A375 (cell line): ENCODE results near the gene MIF. TPM values are rescaled to one million over a fixed set of nuclear protein-coding genes. Genes with fewer than 3 reads are reported as not detected.

Source experiments
- small RNA-seq: library from RNA; depleted of rRNA; stranded (forward); fragments of <200 nt; gene quantifications from one replicate; pipeline ENCODE3, GENCODE V24; 2014
- total RNA-seq: library from RNA; depleted of rRNA; stranded (reverse); fragments of >200 nt; shearing (Covaris generic); gene quantifications from 2 replicates; pipeline ENCODE4 v1.2.3, GENCODE V29; 2014; rRNA removed

The MIF gene
- total RNA-seq: 480 and 587 TPM in 2 replicates

GRCh38 chr22:23893945-23894709, at the start of gene MIF:
TSS of gene MIF (plus strand) at chr22:23894383. CDS start at chr22:23894475, 92 bp downstream.

GRCh38 chr22:23857606-23858483, 36.3 kb upstream of the MIF start, which contains the start of gene SLC2A11:
TSS of gene SLC2A11 (plus strand) at chr22:23857875. CDS start at chr22:23858000, 125 bp downstream.

Small RNAs within 50 kb of the gene (small RNA-seq; reads per million reads assigned to genes)
- gene RN7SL268P: not detected

Other genes starting within 250 kb of the MIF start
- not detected in 2 replicates for gene RGL4, start 203.4 kb upstream of the MIF start, total RNA-seq
- gene ZNF70, start 143.3 kb upstream of the MIF start, total RNA-seq: 2.9 and 3.4 TPM in 2 replicates
- not detected in 2 replicates for gene VPREB3, start 140.0 kb upstream of the MIF start, total RNA-seq
- gene C22orf15, start 131.4 kb upstream of the MIF start, total RNA-seq: not detected in 2 replicates
- 11.1 and 14.9 TPM in 2 replicates for gene CHCHD10, start 126.4 kb upstream of the MIF start, total RNA-seq
- 1.5 and 2.2 TPM in 2 replicates for gene MMP11, start 121.5 kb upstream of the MIF start, total RNA-seq
- gene SMARCB1, start 107.4 kb upstream of the MIF start, total RNA-seq: 72.8 and 76.7 TPM in 2 replicates
- gene DERL3, start 55.4 kb upstream of the MIF start, total RNA-seq: 0.19 TPM in 1 of 2 replicates, not detected in the other
- gene SLC2A11, start 36.5 kb upstream of the MIF start, total RNA-seq: 12.6 and 12.9 TPM in 2 replicates
- gene GSTT2B, start 66.8 kb downstream of the MIF start, total RNA-seq: 0.38 and 1.4 TPM in 2 replicates
- gene DDTL, start 72.5 kb downstream of the MIF start, total RNA-seq: 0.21 and 0.79 TPM in 2 replicates
- gene DDT, start 80.1 kb downstream of the MIF start, total RNA-seq: 150 and 200 TPM in 2 replicates
- not detected in 2 replicates for gene GSTT2, start 85.8 kb downstream of the MIF start, total RNA-seq
- not detected in 2 replicates for gene GSTT4, start 111.1 kb downstream of the MIF start, total RNA-seq
- gene CABIN1, start 116.9 kb downstream of the MIF start, total RNA-seq: 38.2 and 39.6 TPM in 2 replicates